Liver (tissue), 3 donors: ENCODE measurements around the gene FAM227B.

ENCODE experiments used
- EGR1 ChIP-seq, 2 donors: IDR thresholded peaks; 2 replicates each; pipeline ENCODE4 v1.6.1; 2016 to 2018; ENCODE audit warnings: antibody characterized with exemption in 2 of 2, low read depth in 2 of 2
- JUND ChIP-seq, 2 donors: IDR thresholded peaks; 2 replicates each; pipeline ENCODE4 v1.6.1; 2016; ENCODE audit warnings: antibody characterized with exemption in 2 of 2
- RAD21 ChIP-seq, 2 donors: IDR thresholded peaks; 2 replicates each; pipeline ENCODE4 v1.6.1; 2016; ENCODE audit warnings: antibody characterized with exemption in 2 of 2, mild to moderate bottlenecking in 2 of 2
- SP1 ChIP-seq: IDR thresholded peaks from 2 replicates; pipeline ENCODE4 v1.6.1; 2018; ENCODE audit warnings: antibody characterized with exemption, mild to moderate bottlenecking
- TAF1 ChIP-seq: conservative IDR thresholded peaks from 2 replicates; pipeline ENCODE4 v1.6.1; 2016; ENCODE audit warnings: antibody characterized with exemption, mild to moderate bottlenecking
- YY1 ChIP-seq: IDR thresholded peaks from 2 replicates; pipeline ENCODE4 v1.6.1; 2016; ENCODE audit warnings: antibody characterized with exemption, mild to moderate bottlenecking
- TF ChIP-seq, protein P1 (sequence below): fragments of 150-350 bp; IDR thresholded peaks from 2 replicates; pipeline ENCODE4 v1.5.1; 2017; ENCODE audit warnings: improper control_type of control experiment, low read depth, low read length; ENCODE audit not compliant: missing input control
- TF ChIP-seq, protein P2 (sequence below): IDR thresholded peaks from 2 replicates; pipeline ENCODE4 v1.6.1; 2016; ENCODE audit warnings: antibody characterized with exemption, mild to moderate bottlenecking
- TF ChIP-seq, protein P3 (sequence below): IDR thresholded peaks from 2 replicates; pipeline ENCODE4 v1.6.1; 2016; ENCODE audit warnings: antibody characterized with exemption
- TF ChIP-seq, protein P4 (sequence below): IDR thresholded peaks from 2 replicates; pipeline ENCODE4 v1.6.1; 2016; ENCODE audit warnings: antibody characterized with exemption
- TF ChIP-seq, protein P5 (sequence below): IDR thresholded peaks from 2 replicates; pipeline ENCODE4 v1.6.1; 2016; ENCODE audit warnings: antibody characterized with exemption
- donor health status: healthy.
- donor health status: healthy.

DNA sequence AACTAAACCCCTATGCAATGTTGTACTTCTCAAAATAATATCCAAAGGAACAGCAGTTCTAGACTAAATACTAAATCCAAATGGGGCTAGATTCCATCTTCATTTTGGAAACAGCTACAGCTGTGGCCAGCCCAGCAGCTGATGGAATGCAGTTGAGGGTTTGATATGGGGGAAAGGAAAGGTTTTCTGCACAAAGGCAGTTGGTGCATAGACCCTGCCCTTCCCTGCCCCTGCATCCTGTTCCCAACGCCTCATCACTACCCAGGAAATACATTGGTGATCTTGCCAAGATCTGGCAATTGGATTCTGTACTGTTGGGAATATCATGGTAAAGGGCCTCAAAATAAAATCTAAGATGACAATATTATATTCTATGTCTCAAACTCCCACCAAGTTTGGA lies 44.1 kb upstream of the FAM227B start:
- TF ChIP-seq, protein P1, sequence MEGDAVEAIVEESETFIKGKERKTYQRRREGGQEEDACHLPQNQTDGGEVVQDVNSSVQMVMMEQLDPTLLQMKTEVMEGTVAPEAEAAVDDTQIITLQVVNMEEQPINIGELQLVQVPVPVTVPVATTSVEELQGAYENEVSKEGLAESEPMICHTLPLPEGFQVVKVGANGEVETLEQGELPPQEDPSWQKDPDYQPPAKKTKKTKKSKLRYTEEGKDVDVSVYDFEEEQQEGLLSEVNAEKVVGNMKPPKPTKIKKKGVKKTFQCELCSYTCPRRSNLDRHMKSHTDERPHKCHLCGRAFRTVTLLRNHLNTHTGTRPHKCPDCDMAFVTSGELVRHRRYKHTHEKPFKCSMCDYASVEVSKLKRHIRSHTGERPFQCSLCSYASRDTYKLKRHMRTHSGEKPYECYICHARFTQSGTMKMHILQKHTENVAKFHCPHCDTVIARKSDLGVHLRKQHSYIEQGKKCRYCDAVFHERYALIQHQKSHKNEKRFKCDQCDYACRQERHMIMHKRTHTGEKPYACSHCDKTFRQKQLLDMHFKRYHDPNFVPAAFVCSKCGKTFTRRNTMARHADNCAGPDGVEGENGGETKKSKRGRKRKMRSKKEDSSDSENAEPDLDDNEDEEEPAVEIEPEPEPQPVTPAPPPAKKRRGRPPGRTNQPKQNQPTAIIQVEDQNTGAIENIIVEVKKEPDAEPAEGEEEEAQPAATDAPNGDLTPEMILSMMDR: no peak
- TF ChIP-seq, protein P2, sequence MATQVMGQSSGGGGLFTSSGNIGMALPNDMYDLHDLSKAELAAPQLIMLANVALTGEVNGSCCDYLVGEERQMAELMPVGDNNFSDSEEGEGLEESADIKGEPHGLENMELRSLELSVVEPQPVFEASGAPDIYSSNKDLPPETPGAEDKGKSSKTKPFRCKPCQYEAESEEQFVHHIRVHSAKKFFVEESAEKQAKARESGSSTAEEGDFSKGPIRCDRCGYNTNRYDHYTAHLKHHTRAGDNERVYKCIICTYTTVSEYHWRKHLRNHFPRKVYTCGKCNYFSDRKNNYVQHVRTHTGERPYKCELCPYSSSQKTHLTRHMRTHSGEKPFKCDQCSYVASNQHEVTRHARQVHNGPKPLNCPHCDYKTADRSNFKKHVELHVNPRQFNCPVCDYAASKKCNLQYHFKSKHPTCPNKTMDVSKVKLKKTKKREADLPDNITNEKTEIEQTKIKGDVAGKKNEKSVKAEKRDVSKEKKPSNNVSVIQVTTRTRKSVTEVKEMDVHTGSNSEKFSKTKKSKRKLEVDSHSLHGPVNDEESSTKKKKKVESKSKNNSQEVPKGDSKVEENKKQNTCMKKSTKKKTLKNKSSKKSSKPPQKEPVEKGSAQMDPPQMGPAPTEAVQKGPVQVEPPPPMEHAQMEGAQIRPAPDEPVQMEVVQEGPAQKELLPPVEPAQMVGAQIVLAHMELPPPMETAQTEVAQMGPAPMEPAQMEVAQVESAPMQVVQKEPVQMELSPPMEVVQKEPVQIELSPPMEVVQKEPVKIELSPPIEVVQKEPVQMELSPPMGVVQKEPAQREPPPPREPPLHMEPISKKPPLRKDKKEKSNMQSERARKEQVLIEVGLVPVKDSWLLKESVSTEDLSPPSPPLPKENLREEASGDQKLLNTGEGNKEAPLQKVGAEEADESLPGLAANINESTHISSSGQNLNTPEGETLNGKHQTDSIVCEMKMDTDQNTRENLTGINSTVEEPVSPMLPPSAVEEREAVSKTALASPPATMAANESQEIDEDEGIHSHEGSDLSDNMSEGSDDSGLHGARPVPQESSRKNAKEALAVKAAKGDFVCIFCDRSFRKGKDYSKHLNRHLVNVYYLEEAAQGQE: no peak
- TF ChIP-seq, protein P3, sequence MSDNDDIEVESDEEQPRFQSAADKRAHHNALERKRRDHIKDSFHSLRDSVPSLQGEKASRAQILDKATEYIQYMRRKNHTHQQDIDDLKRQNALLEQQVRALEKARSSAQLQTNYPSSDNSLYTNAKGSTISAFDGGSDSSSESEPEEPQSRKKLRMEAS: no peak
- TF ChIP-seq, protein P4, sequence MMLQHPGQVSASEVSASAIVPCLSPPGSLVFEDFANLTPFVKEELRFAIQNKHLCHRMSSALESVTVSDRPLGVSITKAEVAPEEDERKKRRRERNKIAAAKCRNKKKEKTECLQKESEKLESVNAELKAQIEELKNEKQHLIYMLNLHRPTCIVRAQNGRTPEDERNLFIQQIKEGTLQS: no peak
- TF ChIP-seq TAF1: no peak
- TF ChIP-seq YY1: no peak
- no peak for TF ChIP-seq SP1
- TF ChIP-seq, protein P5, sequence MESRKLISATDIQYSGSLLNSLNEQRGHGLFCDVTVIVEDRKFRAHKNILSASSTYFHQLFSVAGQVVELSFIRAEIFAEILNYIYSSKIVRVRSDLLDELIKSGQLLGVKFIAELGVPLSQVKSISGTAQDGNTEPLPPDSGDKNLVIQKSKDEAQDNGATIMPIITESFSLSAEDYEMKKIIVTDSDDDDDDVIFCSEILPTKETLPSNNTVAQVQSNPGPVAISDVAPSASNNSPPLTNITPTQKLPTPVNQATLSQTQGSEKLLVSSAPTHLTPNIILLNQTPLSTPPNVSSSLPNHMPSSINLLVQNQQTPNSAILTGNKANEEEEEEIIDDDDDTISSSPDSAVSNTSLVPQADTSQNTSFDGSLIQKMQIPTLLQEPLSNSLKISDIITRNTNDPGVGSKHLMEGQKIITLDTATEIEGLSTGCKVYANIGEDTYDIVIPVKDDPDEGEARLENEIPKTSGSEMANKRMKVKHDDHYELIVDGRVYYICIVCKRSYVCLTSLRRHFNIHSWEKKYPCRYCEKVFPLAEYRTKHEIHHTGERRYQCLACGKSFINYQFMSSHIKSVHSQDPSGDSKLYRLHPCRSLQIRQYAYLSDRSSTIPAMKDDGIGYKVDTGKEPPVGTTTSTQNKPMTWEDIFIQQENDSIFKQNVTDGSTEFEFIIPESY: no peak
- no peak for TF ChIP-seq EGR1 (IDR thresholded peaks at IDR 0.05; ENCODE audit: low read depth in 2 of 2)
- no peak for TF ChIP-seq JUND (IDR thresholded peaks at IDR 0.05)
- TF ChIP-seq RAD21 (IDR thresholded peaks at IDR 0.05): no peak
